ENCODE measurements around the gene NXN.
A peak's percentile ranks its signal among the peaks of the same experiment; 100 is the strongest.

NXN gene

DNA sequence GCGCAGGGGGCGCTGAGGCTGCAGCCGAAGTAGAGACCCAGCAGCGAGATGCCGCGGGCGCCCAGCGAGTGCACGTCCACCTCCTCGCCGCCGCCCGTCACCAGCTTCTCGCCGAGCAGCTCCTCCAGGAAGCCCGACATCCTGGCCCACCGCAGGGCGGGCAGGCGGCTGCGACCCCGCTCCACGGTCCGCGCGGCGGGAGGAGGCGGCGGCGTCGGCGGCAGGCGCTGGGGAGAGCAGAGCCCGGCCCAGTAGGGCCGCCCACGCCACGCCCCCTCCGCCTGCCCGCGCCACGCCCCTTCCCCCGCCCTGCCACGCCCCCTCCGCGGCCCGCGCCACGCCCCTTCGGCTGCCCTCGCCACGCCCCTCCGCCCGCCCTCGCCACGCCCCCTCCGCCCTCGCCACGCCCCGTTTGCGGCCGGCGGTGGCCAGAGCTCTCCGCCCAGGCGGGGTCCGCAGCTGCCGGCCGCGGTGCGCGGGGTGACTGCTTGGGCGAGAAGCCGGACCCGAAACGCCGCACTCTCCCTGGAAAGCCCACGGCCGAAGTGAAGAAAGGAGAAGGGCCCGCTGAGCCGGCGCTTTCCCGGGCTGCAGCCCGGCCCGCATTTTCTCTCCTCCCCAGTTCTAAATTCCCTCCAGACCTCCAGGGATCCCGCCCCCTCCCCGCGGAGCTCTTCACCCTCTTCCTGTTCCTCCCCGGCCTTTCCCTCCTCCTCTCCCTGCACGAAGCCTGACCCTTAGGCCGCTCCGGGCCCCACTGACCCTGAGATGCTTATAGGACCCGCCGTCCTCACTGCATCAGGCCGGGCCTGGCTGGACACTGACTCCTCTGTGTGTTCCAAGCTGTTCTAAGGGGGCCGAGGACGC lies at the start of gene NXN:
Gene NXN, minus strand, starts transcription at position 238 of the 867 bp plus-strand sequence.
- DNase-seq (ENCODE audit: low spot score), result peak; percentile 76

DNA sequence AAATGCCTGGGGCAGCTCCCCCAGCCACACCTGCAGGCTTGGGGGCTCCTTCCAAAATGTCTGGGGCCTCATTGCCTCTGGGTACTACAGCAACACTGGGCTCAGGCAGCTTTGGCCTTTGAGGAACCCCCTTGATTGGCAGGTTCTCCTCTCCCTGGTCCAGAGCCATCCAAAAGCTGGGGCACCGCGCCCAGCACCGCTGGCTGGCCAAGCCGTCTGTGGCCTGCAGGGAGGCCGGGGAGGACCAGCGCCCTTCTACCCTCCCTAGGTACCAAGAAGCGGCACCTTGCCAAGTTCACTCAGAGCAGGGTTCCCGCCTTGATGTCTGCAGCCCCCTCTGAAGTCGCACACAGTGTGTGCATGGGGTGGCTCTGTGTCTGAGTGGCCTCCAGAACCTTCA lies 47.5 kb upstream of the NXN start:
- no peak for DNase-seq (ENCODE audit: low spot score)

DNA sequence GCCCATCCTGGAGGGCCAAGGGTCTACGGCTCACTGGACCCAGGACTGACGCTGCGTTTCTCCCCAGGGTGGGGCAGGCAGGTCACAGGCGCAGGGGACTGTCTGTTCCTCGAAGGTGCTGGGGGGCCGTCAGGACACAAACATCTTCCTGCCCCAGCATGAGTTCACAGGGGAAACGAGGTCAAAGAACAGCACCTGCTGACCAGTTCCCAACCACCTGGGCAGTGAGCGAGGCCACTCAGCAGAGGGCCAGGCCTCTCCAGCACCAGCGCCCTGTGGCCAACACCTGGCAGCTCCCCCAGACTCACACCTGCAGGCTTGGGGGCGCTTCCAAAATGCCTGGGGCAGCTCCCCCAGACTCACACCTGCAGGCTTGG lies 47.0 kb upstream of the NXN start:
- no peak for DNase-seq (ENCODE audit: low spot score)

DNA sequence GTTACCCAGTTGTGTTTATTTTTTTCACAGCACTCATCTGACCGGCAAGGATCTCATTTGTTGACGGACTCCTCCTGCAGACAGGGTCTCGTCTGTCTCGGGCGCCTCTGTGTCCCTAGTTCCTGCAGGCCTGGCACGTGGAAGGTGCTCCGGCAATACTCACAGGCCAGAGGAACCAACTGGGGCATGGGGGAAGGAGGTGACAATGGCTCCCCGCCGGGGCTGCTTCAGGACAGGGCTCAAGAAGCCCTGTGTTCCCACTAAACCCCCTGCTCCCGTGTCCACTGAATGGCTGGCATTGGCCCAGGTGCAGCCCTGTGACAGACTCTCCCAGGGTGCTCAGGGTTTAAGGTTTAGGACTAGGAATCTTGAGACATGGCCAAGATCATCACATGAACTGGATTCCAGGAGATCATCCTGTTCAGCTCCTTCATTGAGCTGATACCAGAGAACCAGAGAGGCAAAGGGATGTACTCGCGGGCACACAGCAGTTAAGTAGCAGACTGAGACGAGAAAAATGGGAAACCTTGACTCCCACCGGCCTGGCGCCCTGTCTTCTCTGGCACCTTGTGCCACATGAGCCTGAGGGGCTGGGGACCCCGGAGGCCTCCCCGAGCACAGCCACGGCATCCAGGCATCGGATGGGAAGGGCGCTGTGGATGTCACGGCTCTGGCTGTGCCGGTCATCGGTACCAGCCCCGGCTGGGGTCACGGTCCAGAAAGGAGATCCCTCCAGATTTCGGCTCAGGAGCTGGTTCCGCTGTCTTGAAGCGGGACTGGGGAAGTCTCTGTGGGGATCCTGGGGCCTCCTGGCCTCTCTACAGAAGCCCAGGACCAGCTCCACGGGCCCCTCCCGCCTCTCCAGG lies 46.4 kb upstream of the NXN start:
- DNase-seq (ENCODE audit: low spot score), result no peak

DNA sequence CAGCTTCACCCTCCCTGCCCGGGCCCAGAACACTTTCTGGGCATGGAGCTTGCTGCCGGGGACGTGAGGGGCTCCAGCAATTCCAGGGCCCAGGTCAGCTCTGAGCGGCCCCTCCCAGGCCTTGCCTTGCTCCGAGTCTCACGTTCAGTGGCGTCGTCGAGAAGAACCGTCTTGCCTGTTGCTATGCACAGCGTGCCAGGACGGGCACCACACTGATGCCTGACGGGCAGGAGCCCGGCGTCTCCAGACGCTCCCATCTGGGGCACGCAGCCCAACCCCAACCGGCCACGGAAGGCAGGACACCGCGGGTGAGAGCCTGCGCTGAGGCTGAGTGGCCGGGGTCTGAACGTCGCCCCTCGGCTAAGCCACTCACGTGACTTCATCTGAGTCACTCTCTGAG lies 44.5 kb upstream of the NXN start:
- no peak for DNase-seq (ENCODE audit: low spot score)

DNA sequence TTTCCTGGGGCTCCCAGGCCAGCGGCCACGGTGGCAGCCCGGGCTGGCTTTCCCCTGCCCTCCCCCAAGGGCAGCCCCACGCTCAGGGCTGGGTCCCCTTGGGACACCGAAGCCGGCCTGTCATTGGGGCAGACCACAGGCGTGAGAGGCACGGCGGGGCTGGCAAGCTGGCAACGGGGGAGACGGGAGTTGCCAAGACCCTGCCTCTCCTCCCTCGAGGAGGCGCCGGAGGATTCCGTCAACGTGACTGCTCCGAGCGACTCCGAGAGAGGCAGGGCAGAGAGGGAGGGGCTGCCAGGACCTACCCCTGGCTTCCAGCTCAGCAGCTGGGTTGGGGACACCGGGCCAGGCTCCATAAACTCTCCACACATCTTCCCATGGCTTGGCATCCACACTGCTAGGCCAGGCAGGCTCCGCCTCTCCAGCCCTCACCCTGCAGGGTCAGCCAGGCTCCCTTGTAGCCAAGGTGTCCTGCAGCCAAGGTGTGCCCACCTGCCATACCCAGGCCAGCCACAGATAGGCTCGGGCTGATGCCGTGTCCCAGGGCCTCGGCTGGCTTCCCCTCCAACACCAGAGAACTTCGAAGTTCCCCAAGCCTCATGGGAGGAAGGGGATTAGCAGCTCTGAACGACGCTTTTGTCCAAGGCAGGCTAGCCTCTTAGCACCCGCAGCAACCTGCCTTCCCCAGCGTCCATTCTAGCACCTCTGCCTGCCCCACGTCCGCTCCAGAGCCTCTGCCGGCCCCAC lies 42.9 kb upstream of the NXN start:
- DNase-seq (ENCODE audit: low spot score), result no peak

DNA sequence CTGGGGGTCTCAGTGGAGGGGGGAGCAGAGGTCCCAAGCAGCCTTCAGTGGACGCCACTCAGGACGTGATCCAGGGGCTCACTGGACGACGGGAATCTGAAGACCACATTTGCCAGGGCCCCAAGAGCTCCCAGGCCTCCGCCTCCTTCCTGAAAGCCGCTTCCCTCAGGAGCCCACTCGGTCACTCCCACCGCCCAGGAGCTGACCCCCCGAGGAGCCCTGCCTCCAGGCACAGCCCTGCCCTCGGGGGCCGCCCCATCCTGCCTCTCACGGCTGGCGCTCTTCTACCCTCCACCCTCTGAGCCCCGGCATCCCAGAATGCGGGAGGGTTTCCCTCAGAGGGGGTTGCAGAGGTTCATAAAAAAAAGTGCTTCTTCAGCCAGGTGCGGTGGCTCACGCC lies 41.6 kb upstream of the NXN start:
- no peak for DNase-seq (ENCODE audit: low spot score)

DNA sequence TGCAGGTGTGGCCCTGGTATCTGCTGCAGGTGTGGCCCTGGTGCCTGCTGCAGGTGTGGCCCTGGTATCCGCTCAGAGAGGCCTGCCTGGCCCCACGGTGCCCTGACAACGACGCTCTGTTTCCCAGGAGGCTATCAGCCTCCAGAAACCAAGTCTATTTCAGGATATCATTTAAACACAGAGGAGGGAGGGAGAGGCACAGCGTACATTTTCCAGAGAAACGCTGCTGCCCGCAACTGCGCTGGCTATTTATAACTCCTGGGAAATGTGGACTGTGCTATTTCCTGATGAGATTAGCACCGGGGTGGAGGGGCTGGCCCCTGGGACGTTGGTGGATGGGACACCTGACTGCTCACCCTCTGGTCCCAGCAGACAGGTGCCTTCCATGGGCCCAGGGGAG lies 39.9 kb upstream of the NXN start:
- DNase-seq (ENCODE audit: low spot score), result no peak

DNA sequence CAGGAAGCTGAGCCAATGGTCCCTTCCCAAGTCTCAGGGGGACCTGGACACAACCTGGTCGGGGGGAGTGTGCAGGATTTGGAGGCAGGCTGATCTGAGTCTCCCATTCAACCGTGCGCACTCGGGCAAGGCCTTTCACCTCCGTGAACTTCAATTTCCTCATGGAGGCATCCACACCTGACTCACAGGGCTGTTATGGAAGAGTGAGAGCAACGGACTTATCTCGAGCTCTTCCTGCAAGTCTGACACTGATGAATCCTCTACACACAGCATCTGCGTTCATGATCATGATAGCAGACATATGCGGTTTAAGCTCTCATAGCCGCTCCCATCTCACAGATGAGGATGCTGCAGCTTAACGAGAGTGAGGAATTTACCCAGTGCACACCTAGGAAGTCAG lies 39.0 kb upstream of the NXN start:
- DNase-seq (ENCODE audit: low spot score), result no peak

DNA sequence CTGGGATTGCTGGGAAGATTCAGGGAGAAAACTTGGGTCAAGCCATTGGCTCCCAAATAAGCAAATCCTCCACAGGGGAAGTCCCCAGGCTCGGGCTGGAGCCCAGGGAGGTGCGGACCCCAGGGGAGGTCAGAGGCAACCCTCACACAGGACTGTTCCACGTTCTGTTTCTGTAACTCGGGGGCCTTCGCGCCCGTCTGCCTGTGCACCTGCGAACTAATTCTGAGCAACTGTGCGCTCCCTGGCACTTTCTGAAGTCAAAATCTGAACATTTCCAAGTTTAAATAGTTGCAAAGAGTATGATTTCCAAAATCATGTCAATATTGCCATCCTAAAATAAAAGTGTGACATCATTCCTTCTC lies 34.1 kb upstream of the NXN start:
- DNase-seq (ENCODE audit: low spot score), result no peak

DNA sequence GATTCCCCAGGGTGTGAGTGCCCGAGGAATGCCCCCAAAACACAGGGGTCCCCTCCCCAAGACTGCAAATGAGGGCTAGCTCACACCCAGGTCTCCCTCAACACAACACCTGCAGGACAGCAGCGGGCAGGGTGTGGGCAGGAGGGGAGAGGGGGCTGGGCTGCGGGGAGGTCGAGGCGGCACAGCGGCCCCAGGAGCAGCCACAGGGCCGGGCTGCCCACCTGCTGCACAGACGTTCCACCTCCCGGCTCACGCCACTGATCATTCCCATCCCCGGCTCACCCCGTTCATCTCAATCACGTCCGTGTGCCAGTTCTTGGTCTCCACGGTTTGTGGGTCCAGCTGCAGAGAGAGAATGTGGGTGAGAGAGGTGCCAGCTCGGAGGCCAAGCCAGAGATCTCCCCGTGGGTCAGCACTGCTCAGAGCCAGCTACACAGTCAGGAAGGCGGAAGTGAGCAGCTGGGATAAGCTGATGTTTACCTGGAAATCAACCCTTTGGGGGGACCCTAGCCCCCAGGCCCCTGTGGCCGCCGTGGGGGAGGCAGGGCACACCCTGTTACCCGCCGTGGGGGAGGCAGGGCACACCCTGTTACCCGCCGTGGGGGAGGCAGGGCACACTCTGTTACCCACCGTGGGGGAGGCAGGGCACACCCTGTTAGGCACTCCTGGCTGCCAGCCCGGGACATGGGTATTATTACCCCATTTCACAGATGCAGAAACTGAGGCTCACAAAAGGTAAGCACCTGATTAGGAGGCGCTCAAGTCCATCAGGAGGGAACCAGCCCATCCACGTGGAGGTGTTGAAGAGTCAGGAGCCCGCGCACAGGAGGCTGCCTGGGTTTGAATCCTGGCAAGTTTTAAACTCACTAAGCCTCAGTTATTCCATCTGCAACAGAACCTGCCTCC lies 33.5 kb upstream of the NXN start:
- DNase-seq (ENCODE audit: low spot score), result no peak

DNA sequence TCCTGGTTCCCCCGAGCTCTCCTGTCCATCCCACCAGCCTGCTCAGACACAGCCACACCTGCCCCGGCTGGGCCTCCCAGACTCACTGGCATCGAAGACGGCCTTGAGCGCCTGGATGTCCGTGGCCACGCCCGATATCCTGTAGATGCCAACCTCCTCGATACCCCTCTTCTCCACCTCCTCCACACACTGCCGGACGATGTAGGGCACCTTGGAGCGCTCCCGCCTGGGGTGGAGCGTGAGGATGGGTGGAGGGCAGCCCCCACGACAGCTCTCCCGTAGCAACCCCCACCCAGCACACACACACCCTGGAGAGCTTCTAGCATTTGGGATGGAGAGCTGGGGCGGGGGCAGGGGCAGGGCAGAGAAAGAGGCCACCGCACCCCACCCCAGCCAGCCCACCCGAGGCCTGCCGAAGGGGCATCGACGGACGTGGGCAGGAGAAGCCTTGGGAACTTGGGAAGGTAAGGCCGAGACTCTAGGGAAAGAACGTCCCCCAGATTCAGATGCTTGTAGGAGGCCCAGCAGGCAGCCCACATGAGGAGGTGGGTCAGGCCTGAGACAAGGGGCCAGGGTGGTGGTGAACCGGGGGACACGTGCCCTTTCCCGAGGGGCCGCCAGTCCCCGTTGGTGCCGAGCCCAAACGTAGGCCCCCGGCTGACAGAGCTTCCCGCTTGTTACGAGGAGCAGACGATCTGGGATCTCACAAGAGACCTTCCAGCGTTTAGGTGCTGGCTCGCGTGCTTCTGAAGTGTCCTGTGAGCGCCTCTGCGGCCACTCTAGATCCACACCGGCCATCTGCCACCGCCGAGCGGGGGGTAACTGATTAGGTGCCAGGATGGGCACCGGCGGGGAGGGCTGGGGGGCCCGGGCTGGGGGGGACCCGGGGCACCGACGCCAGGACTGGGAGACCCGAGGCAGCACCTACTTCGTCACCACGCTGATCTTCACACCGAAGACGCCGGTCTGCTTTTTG lies 32.5 kb upstream of the NXN start:
- no peak for DNase-seq (ENCODE audit: low spot score)

DNA sequence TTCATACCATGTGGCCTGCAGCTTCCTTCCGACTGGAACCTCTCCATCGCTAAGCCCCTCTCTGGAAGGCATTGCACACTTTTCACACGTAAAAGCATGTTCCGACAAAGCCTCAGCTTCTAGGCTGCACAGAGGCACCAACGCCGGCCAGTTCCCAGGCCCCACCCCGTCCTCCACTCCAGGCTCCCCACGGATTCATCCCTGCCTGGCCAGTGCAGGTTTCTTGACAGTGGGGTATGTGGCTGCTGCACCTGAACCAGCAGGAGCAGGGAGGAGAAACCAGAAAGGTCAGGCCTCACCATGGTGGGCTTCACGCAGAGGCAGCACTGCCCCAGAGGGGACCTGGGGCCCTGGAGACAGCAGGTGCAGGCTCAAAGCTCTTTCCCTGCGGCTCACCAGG lies 31.6 kb upstream of the NXN start:
- DNase-seq (ENCODE audit: low spot score), result no peak

DNA sequence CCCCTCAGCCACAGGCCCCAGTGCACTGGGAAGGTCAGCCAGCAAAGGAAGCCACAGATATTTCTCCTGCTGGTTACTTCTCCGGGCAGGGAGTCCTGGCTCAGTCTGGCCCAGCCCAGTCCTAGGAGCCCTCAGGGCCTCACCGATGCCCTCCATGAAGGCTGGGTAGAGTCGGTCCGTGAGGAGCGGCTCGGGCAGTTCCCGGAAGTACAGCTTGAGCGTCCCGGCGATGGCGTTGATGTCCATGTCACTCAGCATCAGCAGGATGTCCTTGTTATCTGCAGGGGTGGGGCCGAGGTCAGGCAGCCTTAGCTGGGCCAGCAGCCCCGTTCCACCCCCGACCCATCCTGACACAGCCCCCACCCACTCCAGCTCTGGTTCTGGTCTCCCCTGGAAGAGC lies 31.0 kb upstream of the NXN start:
- DNase-seq (ENCODE audit: low spot score), result no peak

DNA sequence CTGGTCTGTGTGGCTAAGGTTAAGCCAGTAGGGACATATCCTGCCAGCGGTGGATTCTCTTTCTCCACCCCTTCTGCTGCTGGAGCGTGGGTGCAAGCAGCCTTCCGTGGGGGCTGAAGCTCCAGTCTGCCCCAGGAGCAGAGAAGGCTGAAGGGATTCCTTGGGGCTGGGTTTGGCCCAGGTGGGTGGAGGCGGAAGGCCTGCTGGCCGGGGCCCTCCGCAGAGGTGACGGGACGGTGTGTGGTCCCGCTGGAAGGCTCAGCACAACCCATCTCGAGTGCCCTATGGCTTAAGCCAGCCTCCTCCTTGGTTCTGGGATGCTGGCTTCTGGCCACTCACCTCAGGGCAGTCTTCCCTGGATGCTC lies 30.5 kb upstream of the NXN start:
- DNase-seq (ENCODE audit: low spot score), result no peak

DNA sequence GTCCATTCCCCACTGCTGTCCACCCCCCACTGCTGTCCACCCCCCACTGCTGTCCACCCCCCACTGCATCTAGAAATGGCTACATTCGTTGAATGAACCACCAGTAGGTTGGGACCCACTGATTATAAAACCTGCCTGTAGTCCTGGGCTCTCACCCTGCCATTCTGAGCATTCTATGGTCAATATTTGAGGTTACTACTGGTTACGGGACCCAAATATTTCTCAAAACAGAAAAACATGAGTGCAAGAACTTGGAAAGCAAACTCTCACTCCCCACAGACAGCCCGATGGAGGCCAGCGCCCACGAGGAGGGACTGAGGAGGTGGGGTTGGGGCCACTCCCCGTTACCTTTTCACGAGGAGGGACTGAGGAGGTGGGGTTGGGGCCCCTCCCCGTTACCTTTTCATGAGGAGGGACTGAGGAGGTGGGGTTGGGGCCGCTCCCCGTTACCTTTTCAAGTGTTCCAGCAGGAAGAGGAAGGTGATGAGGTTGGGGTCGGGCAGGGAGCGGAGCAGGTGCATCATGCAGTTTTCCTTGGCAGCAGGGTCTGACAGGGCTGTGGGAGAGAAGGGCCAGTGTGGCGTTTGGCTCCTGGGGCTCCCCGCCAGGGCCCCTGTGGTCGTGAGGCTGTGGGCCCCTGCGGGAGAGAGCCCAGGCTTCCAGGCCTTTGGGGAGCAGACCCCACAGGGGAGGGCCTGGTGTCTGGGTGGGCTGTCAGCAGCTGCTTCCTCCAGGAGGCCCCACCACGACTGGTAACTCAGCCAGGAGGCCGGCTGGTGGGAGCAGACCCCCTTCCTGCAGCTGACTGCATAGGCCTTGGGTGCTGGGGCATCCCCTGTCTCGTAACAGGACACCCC lies 29.9 kb upstream of the NXN start:
- no peak for DNase-seq (ENCODE audit: low spot score)

DNA sequence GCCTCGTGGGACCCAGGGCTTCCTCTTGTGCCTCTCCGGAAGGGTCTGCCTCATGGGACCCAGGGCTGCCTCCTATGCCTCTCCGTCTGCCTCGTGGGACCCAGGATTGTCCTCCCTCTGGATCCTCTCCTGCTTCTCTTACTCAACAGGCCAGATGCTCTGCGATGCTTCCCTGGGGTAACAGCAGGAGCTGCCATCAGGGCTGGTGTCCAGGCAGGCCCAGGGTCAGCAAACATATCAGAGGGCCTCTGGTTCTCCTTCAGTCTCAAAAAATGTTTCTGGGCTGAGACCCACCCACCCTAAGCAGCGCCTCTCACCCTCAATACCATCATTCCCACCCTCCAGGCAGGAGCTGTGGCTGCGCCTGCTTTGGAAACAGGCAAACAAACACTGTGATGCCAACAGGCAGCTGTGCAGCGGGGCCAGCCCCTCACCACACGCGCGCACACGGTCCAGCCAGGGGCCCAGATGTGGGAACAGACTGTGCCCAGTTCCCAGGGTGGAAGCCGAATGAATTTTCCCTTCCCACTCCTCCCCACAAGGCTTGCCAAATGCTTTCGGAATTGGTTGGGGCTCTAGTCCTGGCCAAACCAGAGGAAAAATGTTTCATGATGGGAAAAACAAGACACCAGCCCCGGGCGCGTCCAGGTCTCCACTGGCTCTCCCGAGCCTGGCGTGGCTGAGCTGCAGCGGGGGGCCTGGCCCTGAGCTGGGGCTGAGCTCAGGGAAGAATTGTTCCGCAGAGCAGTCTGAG lies 28.6 kb upstream of the NXN start:
- DNase-seq (ENCODE audit: low spot score), result no peak

DNA sequence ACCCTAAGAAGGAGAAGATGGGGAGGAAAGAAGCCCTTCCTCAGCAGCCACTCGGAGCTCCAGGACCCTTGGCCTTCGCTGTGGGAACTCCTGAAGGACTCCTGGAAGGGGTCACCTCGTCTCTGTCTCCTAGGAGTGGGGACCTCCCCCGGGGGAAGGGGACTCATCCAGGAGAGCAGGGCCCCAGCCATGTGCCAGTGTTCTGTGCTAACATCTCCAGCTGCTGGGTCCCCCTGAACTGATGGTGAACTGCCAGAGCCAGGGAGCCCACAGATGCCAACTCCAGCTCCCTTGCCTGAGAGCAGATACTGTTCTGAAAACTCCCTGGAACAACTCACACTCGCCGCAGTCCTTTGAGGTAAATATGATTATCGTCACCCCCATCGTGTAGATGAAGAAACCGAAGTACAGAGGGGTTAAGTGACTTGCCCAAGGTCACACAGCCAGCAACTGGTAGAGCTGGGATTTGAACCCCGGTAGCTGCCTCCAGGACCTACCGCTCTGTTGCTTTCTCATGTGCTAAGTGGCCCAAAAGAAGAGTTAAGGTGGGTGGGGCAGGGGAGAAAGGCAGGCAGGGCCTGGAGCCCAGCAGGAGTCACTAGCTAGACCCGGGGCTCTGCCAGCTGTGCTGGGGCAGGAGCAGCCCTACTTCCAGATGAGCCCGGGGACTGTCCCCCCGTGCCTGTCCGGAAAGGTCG lies 27.9 kb upstream of the NXN start:
- DNase-seq (ENCODE audit: low spot score), result no peak

Measured in kidney tubule cell (primary cell).